Lung (tissue), 11 donors: ENCODE data around the gene NUTM1. TPM values are rescaled to one million over a fixed set of nuclear protein-coding genes. Genes with fewer than 3 reads are reported as not detected.
"Not testable (repeated sequence)": the region's sequence is repeated elsewhere in the genome, so short reads cannot be mapped to it uniquely, and the experiment has no call there.

Experiments
- ATAC-seq: fragments of 200-7000 bp; cut with Tn5 transposase; one replicate; pipeline ENCODE4 v1.9.1; 2020; ENCODE audit warnings: moderate number of reproducible peaks; ENCODE audit not compliant: insufficient read depth, low FRiP score
- DNase-seq, 3 donors: peaks; one replicate each; pipeline ENCODE4 v3.0.0-alpha.2; 2013 to 2017
- H3K27ac ChIP-seq, 2 donors: one replicate each; pipeline ENCODE4 v1.5.1; 2013; ENCODE audit warnings: mild to moderate bottlenecking in 2 of 2, moderate library complexity in 2 of 2, control low read depth in 1 of 2, inconsistent platforms in 1 of 2, low read depth in 1 of 2, low read length in 1 of 2
- H3K27me3 ChIP-seq, 3 donors: one replicate each; pipeline ENCODE4 v1.5.1; 2013; ENCODE audit warnings: low read length in 2 of 3; ENCODE audit not compliant: control insufficient read depth in 3 of 3, insufficient read depth in 3 of 3
- H3K36me3 ChIP-seq, 4 donors: one replicate each; pipeline ENCODE4 v1.5.1; 2013; ENCODE audit warnings: low read length in 4 of 4, mild to moderate bottlenecking in 1 of 4, moderate library complexity in 1 of 4; ENCODE audit not compliant: control insufficient read depth in 4 of 4, insufficient read depth in 4 of 4
- H3K4me1 ChIP-seq, 5 donors: one replicate each; pipeline ENCODE4 v1.5.1; 2013; ENCODE audit warnings: low read length in 5 of 5, mild to moderate bottlenecking in 2 of 5, moderate library complexity in 1 of 5; ENCODE audit not compliant: control insufficient read depth in 5 of 5, insufficient read depth in 5 of 5
- H3K4me3 ChIP-seq: one replicate; pipeline ENCODE4 v1.5.1; 2013; ENCODE audit warnings: mild to moderate bottlenecking, control low read depth, moderate library complexity
- H3K9ac ChIP-seq, 2 donors: one replicate each; pipeline ENCODE4 v1.5.1; 2013; ENCODE audit warnings: low read length in 2 of 2, control low read depth in 1 of 2; ENCODE audit not compliant: insufficient read depth in 1 of 2
- H3K9me3 ChIP-seq, 4 donors: one replicate each; pipeline ENCODE4 v1.5.1; 2013; ENCODE audit warnings: low read length in 3 of 4, mild to moderate bottlenecking in 1 of 4, moderate library complexity in 1 of 4; ENCODE audit not compliant: control insufficient read depth in 4 of 4, insufficient read depth in 3 of 4
- WGBS, 2 donors: extraction: QIAGEN DNeasy Blood & Tissue Kit; methylation state at CpG; one replicate each; pipeline ENCODE4 v1.1.7; 2013; 5-methylcytosine and 5-hydroxymethylcytosine counted together
- polyA plus RNA-seq, 2 donors: library from polyadenylated mRNA; stranded (reverse); fragments of 200-250 nt; gene quantifications; one replicate each; pipeline ENCODE4 v1.2.1, GENCODE V29; 2013
- small RNA-seq: library from RNA; depleted of rRNA; stranded (forward); fragments of <200 nt; gene quantifications from one replicate; pipeline ENCODE3, GENCODE V24; 2014; ENCODE audit warnings: low replicate concordance
- total RNA-seq, 2 donors: library from RNA; depleted of rRNA in 1 of 2; stranded (reverse); fragments of >200 nt in 1 of 2; gene quantifications; one replicate each; pipeline ENCODE4 v1.2.1, GENCODE V29; 2014 to 2021
- donor health status: Bipolar disorder and iron deficiency.
- donor health status: healthy.
- donor health status: DM: yes; HTN: yes; CAD: no.

NUTM1 gene
- total and polyA plus RNA-seq, 4 donors = 0.02 TPM; not detected in 3

DNA sequence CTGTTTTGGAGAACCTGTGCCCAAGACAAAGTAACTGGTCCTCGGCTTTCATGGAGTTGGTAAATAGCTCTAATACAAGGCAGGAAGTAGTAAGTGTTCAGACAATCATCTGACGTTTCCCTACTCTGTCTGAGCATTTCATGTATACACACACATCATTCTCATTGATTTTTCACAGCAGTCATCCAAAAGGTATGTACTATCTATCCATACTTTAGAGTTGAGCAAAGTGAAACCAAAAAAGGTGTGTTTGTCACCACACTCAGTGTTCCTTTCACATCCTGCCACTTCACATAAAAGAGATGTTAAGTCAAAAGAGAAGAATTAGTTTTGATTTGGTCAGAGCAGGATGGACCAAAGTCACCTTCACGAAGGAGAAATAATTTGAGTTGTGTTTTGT, 60.8 kb downstream of the NUTM1 start:
- no CpG with 5 or more reads among the region's 3 CpGs for whole genome bisulfite sequencing, 2 donors
- ATAC-seq, H3K27me3 ChIP-seq, H3K9ac ChIP-seq, H3K9me3 ChIP-seq, H3K4me1 ChIP-seq, DNase-seq, H3K4me3 ChIP-seq, H3K36me3 ChIP-seq, H3K27ac ChIP-seq: not testable (repeated sequence)

Small RNAs within 50 kb of the gene (small RNA-seq; reads per million reads assigned to genes)
- not detected for gene MIR1233-1
- gene RF00019 = not detected

Other genes with a start within 250 kb of the NUTM1 start
- gene EMC7, start 241.5 kb upstream of the NUTM1 start, total RNA-seq = 10 to 100 TPM; 31.7 to 67.5 TPM
- 100 to 1,000 TPM in 1 of 2 donors, 10 to 100 TPM in 1; 95.5 to 116 TPM for gene EMC7, start 241.5 kb upstream of the NUTM1 start, polyA plus RNA-seq
- 1 to 10 TPM; 1.5 to 1.8 TPM for gene PGBD4, start 241.2 kb upstream of the NUTM1 start, total RNA-seq
- under 1 TPM; 0.63 to 0.89 TPM for gene PGBD4, start 241.2 kb upstream of the NUTM1 start, polyA plus RNA-seq
- 100 to 1,000 TPM in 1 of 2 donors, 10 to 100 TPM in 1; 40.3 to 112 TPM for gene KATNBL1, start 133.2 kb upstream of the NUTM1 start, total RNA-seq
- gene KATNBL1, start 133.2 kb upstream of the NUTM1 start, polyA plus RNA-seq = 10 to 100 TPM; 25.7 to 33.6 TPM
- 100 to 1,000 TPM; 105 to 117 TPM for gene EMC4, start 118.3 kb upstream of the NUTM1 start, total RNA-seq
- gene EMC4, start 118.3 kb upstream of the NUTM1 start, polyA plus RNA-seq = 100 to 1,000 TPM; 123 to 183 TPM
- 10 to 100 TPM; 32.5 to 58.4 TPM for gene SLC12A6, start 5.5 kb upstream of the NUTM1 start, total RNA-seq
- gene SLC12A6, start 5.5 kb upstream of the NUTM1 start, polyA plus RNA-seq = 10 to 100 TPM in 1 of 2 donors, 1 to 10 TPM in 1; 7.6 to 22.9 TPM
- gene NOP10, start 179 bp upstream of the NUTM1 start, total RNA-seq = 100 to 1,000 TPM; 103 to 136 TPM
- gene NOP10, start 179 bp upstream of the NUTM1 start, polyA plus RNA-seq = 100 to 1,000 TPM; 329 to 509 TPM
- gene LPCAT4, start 23.9 kb downstream of the NUTM1 start, total RNA-seq = 10 to 100 TPM; 12.7 to 30.3 TPM
- 10 to 100 TPM; 14.3 to 26.1 TPM for gene LPCAT4, start 23.9 kb downstream of the NUTM1 start, polyA plus RNA-seq
- gene GOLGA8A, start 94.5 kb downstream of the NUTM1 start, total RNA-seq = 10 to 100 TPM; 22.1 to 73.1 TPM
- 10 to 100 TPM in 1 of 2 donors, 1 to 10 TPM in 1; 7.8 to 87.2 TPM for gene GOLGA8A, start 94.5 kb downstream of the NUTM1 start, polyA plus RNA-seq
- gene GOLGA8B, start 240.3 kb downstream of the NUTM1 start, total RNA-seq = 10 to 100 TPM; 64.1 to 69.9 TPM
- 10 to 100 TPM in 1 of 2 donors, 1 to 10 TPM in 1; 5.9 to 92.3 TPM for gene GOLGA8B, start 240.3 kb downstream of the NUTM1 start, polyA plus RNA-seq